ENCODE data around the gene ZNF692.

- TF ChIP-seq POLR2AphosphoS5 (IDR thresholded peaks at IDR 0.05): no peak
- no peak for TF ChIP-seq CTCF (IDR thresholded peaks at IDR 0.05)
Measured at GRCh38 chr1:248820041-248820585, 38.8 kb downstream of the ZNF692 start.

Data from breast epithelium (tissue), 3 donors.